PFSK-1 (cell line): ENCODE measurements around the gene CORO2B.

Source experiments
- FOXP2 ChIP-seq: optimal IDR thresholded peaks from 2 replicates; pipeline ENCODE3; 2011; ENCODE audit warnings: borderline replicate concordance, control low read depth, inconsistent platforms; ENCODE audit not compliant: insufficient read depth; ENCODE audit errors: extremely low read length, extremely low read depth
- POLR2AphosphoS5 ChIP-seq: IDR thresholded peaks from 2 replicates; pipeline ENCODE4 v1.6.1; 2012; ENCODE audit warnings: low read depth, mild to moderate bottlenecking, control low read depth, low read length, moderate library complexity
- SIN3A ChIP-seq: IDR thresholded peaks from 2 replicates; pipeline ENCODE4 v1.6.1; 2012; ENCODE audit warnings: mild to moderate bottlenecking, low read length, moderate library complexity, borderline replicate concordance; ENCODE audit not compliant: insufficient read depth
- TAF1 ChIP-seq: IDR thresholded peaks from 2 replicates; pipeline ENCODE4 v1.6.1; 2012; ENCODE audit warnings: low read length, control low read depth, borderline replicate concordance; ENCODE audit not compliant: insufficient read depth
- TF ChIP-seq, protein P1 (sequence below), 2 experiments: IDR thresholded peaks; 2 replicates each; pipeline versions ENCODE4 v1.6.1 to v1.8.0; 2011 to 2012; ENCODE audit warnings: low read depth in 2 of 2, low read length in 2 of 2, control low read depth in 1 of 2, inconsistent platforms in 1 of 2, mild to moderate bottlenecking in 1 of 2, moderate library complexity in 1 of 2; ENCODE audit not compliant: insufficient read depth in 1 of 2

CORO2B gene

DNA sequence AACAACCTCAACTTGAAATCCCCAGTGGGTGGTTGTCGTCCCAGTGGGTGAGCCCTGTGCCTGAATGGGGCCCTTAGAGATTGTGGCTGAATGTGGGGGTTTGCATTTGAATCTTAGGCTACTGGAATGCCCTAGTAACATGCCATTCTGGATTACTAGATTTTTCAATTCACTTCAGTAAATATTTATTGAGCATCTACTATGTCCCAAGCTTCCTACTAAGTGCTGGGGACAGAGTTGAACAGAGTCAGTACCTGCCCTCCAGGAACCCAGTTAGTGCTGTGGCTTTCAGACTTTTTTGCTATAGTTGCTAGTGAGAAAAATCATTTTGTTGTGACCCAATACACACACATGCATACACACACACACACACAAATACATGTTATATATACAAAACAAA lies 39.0 kb downstream of the CORO2B start:
- TF ChIP-seq, protein P1, sequence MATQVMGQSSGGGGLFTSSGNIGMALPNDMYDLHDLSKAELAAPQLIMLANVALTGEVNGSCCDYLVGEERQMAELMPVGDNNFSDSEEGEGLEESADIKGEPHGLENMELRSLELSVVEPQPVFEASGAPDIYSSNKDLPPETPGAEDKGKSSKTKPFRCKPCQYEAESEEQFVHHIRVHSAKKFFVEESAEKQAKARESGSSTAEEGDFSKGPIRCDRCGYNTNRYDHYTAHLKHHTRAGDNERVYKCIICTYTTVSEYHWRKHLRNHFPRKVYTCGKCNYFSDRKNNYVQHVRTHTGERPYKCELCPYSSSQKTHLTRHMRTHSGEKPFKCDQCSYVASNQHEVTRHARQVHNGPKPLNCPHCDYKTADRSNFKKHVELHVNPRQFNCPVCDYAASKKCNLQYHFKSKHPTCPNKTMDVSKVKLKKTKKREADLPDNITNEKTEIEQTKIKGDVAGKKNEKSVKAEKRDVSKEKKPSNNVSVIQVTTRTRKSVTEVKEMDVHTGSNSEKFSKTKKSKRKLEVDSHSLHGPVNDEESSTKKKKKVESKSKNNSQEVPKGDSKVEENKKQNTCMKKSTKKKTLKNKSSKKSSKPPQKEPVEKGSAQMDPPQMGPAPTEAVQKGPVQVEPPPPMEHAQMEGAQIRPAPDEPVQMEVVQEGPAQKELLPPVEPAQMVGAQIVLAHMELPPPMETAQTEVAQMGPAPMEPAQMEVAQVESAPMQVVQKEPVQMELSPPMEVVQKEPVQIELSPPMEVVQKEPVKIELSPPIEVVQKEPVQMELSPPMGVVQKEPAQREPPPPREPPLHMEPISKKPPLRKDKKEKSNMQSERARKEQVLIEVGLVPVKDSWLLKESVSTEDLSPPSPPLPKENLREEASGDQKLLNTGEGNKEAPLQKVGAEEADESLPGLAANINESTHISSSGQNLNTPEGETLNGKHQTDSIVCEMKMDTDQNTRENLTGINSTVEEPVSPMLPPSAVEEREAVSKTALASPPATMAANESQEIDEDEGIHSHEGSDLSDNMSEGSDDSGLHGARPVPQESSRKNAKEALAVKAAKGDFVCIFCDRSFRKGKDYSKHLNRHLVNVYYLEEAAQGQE (IDR thresholded peaks at IDR 0.05; ENCODE audit: insufficient read depth in 1 of 2, low read depth in 2 of 2, low read length in 2 of 2), result no peak

DNA sequence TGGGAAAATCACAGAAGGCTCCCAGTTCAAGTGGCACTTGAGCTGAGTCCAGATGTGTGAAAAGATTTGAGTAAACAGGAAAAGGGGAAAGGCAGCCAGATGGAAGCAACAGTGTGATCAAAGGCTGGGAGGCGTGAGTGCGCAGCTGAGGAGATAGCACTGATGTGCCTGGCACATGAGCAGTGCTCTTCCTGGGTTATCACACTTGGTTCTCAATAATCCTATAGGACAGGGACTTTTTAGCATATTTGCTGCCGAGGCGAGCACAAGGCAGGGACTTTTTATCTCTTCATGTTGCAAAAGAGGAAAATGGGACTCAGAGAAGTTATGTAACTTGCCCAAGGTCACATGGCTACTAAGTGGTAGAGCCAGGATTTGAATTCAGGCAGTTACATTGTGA lies 39.6 kb downstream of the CORO2B start:
- TF ChIP-seq POLR2AphosphoS5 (no peak), SIN3A (no peak), FOXP2 (peak; percentile 99)

DNA sequence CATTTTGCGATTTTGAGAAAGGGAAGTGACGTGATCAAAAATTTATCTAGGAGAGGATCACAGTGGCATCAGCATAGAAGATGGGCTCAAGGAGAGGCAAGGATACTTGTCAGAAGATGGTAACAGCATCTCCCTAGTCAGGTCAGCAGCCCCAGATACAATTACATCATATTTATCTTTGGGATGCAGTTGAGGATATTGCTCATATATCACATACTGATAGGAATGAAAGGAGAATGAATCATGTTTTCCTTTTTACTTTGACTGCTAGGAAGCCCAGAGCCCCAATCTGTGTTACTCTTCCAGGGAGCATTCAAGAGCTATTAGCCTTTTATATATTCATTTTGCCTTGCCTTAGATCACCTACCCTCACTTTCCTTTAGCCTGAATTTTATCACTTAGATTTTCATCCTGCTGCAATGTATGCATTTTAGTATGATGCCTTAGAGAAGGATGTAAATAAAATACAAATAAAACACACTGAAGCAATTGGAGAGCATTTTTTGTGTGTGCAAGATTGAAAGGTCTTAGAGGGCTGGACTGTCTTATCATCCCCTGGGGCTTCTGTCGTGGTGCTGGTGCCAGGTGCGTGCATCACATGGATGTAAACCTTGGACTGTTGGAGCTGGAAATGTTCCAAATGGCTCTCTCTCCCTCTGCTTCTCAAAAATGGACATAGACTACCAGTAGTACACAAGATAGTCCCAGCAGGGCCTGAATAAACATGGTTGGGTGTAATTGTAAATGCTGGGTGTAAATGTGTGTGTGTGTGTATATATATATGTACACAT lies 40.3 kb downstream of the CORO2B start:
- no peak for TF ChIP-seq POLR2AphosphoS5
- TF ChIP-seq SIN3A, result no peak
- TF ChIP-seq FOXP2, result no peak
- TF ChIP-seq, protein P1 (IDR thresholded peaks at IDR 0.05; ENCODE audit: insufficient read depth in 1 of 2, low read depth in 2 of 2, low read length in 2 of 2), result no peak
- no peak for TF ChIP-seq TAF1

DNA sequence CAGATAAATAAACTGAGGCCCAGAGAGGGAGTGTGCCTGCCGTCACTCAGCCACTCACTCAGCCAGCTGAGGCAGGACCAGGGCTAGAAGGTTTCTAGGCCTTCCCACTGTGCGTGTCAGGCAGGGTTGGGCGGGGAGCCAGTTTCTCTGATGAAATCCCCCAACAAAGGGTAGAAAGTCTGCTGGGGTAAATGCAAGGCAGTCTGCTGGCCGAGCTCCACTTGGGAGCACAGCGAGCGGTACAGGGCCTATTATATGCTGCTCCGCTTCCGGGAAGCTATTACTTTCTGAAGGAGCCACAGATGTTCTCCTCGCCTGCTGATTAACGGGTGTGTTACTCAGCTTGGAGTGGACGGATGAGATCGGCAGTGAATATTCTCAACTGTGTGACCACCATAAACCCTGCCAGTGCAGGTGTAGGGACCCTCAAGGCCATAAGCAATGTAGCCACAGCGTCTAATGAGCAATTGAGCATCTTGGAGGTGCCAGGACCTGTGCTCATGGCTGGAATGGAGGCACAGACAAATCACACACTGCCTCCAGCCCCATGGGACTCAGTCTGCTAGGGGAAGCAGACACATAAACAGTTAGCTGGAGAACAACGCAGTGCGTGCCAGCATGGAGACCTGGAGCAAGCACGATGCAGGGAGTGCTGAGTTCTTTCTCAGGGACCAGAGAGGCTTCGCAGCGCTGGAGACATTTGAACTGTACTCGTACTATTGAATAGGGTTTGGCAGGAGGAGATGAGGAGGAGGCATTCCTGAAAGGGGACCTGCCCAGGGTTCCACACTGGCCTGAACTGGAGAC lies 42.1 kb downstream of the CORO2B start:
- peak; percentile 42; the same call in 1 of the 2 replicates for TF ChIP-seq POLR2AphosphoS5
- peak; percentile 67 for TF ChIP-seq FOXP2
- TF ChIP-seq SIN3A, result peak; percentile 36; the same call in 1 of the 2 replicates
- peak; percentile 52; the same call in 1 of the 2 replicates for TF ChIP-seq TAF1
- TF ChIP-seq, protein P1 (IDR thresholded peaks at IDR 0.05; ENCODE audit: insufficient read depth in 1 of 2, low read depth in 2 of 2, low read length in 2 of 2), result peak in 1 of 2 experiments; percentile 36; a peak in 2 of 4 replicates

DNA sequence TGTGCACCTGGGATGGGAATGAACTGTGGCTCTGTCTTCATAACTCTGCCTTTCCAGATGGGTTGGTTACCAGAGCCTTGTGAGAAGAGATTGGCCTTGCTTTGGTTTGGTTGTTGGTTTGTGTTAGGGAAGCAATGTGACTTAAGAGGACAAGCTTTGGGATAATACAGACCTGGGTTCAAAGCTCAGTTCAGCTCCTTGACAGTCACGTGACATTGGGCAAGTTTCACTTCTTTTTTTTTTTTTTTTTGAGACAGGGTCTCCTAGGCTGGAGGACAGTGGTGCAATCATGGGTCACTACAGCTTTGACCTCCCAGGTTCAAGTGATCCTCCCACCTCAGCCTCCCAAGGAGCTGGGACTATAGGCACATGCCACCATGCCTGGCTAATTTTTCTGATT lies 42.7 kb downstream of the CORO2B start:
- TF ChIP-seq FOXP2 (no peak), POLR2AphosphoS5 (no peak), TAF1 (no peak), SIN3A (no peak)
- TF ChIP-seq, protein P1 (IDR thresholded peaks at IDR 0.05; ENCODE audit: insufficient read depth in 1 of 2, low read depth in 2 of 2, low read length in 2 of 2), result no peak
